GM12801 (cell line): Measurements from ENCODE around the gene IGFBP1.

Source experiments
- CTCF ChIP-seq: IDR thresholded peaks from one replicate; pipeline ENCODE4 v1.5.1; 2011; ENCODE audit warnings: control low read depth; ENCODE audit not compliant: insufficient read length; ENCODE audit errors: extremely low read depth

The IGFBP1 gene

GRCh38 chr7:45882465-45882810 is 5.8 kb upstream of the IGFBP1 start:
- no peak for TF ChIP-seq CTCF

- TF ChIP-seq CTCF = no peak
Observed at GRCh38 chr7:45884136-45884535, 4.2 kb upstream of the IGFBP1 start.

- TF ChIP-seq CTCF = no peak
Observed at GRCh38 chr7:45885264-45885882, 2.9 kb upstream of the IGFBP1 start.

GRCh38 chr7:45886931-45887667 is 1.2 kb upstream of the IGFBP1 start:
- no peak for TF ChIP-seq CTCF

- no peak for TF ChIP-seq CTCF
Observed at GRCh38 chr7:45888993-45889366, 692 bp downstream of the IGFBP1 start.

- TF ChIP-seq CTCF = no peak
Observed at GRCh38 chr7:45889367-45890067, 1.2 kb downstream of the IGFBP1 start.

GRCh38 chr7:45890125-45890901 is 2.0 kb downstream of the IGFBP1 start:
- TF ChIP-seq CTCF = no peak
